Renal cortical epithelial cell (primary cell): Measurements from ENCODE around the gene INTS7. TPM values are rescaled to one million over a fixed set of nuclear protein-coding genes. Genes with fewer than 3 reads are reported as not detected.

Experiments
- DNase-seq: peaks from one replicate; pipeline ENCODE4 v3.0.0-alpha.2; 2011; ENCODE audit warnings: low read depth
- total RNA-seq: library from RNA; depleted of rRNA; stranded (reverse); fragments of >200 nt; gene quantifications from 2 replicates; pipeline ENCODE4 v1.2.3, GENCODE V29; 2014

Gene INTS7
- total RNA-seq, 1 donor from 2014 or later: 18.9 TPM

GRCh38 chr1:211933946-211934714, 101.2 kb downstream of the INTS7 start:
- DNase-seq: no peak

DNA sequence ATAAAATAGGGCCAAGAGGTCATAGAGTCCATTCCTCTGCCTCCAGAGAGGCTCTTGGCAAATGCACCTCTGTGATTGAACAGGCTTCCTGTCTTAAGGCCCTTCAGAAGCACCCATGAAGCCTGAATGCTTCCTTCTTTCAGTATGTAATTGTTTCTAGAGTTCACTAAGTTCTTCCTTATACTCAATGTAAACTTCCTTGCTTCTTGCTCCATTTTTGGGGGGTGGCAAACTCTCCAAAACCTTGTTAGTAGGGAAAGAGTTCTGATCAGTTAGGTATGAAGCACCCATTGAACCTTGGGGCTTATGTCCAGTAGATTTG, 102.5 kb downstream of the INTS7 start:
- no peak for DNase-seq

DNA sequence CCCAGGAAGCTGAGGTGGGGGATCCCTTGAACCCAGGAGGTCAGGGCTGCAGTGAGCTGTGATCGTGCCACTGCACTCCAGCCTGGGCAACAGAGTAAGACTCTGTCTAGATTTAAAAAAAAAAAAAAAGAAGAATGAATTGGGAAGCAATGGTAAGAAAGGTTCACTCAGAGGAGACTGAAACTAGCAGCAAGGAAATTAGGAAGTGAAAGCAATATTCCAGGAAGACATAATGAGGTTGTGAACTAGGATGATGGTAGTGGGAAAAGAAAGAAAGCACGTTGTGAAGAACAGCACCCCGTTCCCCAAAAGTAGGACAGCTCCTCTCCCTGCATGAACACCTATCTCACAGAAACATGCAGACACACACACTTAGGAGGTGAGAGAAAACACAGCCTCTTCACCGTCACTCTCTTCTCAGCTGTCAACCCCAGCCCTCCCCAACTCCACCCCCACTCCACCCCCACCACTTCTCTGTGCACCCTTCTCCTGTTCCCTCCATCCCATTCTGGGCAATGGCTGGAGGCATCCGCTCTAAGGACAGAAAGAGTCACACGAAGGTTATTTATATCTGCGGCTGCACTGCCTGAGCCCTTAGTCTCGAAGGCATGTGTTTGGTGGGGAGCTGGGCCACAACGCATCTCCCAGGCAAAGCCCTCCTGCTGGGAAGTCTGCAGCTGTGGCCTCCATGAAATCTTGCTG, 103.0 kb downstream of the INTS7 start:
- no peak for DNase-seq

GRCh38 chr1:211929683-211930082, 105.7 kb downstream of the INTS7 start:
- DNase-seq: no peak

DNA sequence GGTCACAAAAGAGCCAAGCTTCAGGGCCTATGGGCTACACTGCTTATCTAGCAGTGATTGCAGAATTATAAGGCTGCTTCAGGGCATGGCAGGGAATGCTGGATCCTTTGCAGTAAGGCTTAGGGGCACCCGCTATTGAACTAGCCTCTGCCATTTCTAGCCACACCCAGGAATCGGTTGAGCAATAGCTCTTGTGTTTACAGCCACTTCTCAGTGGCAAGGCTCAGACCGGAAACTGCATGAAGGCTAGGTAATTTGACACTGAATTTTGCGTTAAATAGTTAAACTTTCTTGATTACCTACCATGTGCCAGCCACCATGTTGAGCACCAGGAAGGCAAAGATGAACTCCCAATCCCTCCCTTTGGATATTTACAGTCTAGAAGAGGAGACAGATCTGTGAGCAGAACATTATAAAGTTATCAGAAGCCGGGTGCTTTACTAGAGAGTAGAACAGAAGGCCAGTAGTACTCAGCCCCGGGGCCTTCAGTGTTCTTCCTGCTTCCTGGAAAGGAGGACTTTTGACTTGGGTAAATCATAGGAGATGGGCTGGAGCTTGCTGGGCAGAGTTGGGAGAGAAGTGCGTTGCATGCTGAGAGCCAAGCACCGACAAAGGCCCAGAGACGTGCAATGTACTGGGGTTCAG, 106.2 kb downstream of the INTS7 start:
- peak; percentile 79 for DNase-seq

DNA sequence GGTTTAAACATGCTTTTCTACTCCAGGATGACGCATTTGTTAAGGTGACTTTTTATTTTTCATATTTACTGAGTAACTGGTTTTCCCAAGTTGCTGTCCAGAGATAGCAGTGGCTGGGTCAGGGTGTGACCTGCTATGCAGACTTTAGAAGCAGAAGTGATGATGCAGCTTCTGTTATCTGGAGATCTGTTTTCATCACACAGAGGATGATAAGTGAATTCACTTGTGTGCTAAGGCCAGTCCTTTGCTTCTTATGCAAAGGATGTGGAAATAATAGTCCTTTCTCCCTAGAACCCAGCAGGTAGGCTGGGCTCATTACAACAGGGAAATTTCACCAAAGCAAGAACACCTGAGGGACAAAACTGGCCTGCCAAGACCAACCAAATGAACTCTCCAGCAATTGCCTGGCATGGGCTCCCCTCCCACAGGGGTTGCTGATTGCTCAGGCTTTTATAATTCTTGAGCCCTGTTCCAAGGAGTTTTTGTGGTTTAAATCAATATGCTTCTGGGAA, 107.0 kb downstream of the INTS7 start:
- no peak for DNase-seq

GRCh38 chr1:211925016-211925415, 110.3 kb downstream of the INTS7 start:
- DNase-seq: no peak

DNA sequence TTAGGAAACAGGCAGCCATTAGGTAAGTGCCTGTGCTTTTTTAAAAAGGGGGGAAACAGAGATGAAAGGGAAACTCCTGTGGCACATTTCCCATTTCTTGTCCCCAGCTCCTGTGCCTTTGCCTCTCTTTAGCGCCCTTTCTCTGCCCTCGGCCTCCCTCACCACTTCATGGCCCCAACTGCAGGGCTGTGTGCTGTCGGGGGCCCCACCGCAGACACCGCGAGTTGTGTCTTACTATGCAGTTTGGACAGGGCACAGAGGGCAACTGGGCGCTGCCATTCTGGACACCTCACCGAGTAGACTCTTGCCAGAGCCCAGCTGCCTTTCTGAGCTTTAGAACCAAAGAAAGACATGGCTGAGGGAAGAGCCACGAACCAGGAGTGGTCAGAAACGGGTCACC, 111.1 kb downstream of the INTS7 start:
- no peak for DNase-seq

GRCh38 chr1:211923095-211923494, 112.3 kb downstream of the INTS7 start:
- DNase-seq: no peak

GRCh38 chr1:211921579-211922095, 113.7 kb downstream of the INTS7 start:
- no peak for DNase-seq

GRCh38 chr1:211920602-211921226, 114.6 kb downstream of the INTS7 start:
- DNase-seq: peak; percentile 34

GRCh38 chr1:211920141-211920572, 115.2 kb downstream of the INTS7 start:
- peak; percentile 71 for DNase-seq

GRCh38 chr1:211918843-211919414, 116.4 kb downstream of the INTS7 start:
- DNase-seq: no peak

GRCh38 chr1:211916458-211916857, 118.9 kb downstream of the INTS7 start:
- DNase-seq: peak; percentile 45

DNA sequence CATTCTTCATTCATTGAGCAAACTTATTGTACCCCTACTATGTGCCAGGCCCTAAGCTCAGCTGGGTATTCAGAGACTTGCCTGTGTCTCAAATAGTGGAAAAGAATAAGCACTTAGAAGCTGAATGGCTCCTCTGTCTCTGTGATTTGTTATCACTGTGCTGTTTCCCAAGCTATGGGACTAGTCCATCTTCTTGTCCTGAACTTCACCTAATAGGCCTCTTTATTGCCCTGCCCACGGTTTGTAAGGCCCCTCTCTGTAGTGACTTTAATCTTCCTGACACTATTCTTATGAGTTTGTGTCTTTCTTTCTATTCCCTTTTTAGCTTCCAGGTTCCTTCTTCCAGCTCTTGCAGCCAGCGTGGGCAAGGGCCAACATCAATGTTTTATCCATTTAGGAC, 119.4 kb downstream of the INTS7 start:
- no peak for DNase-seq

GRCh38 chr1:211912844-211913432, 122.4 kb downstream of the INTS7 start:
- DNase-seq: no peak

- DNase-seq: peak; percentile 82
These were observed 123.3 kb downstream of the INTS7 start for GRCh38 chr1:211912038-211912437.

GRCh38 chr1:211910913-211911485, 124.4 kb downstream of the INTS7 start:
- DNase-seq: no peak

DNA sequence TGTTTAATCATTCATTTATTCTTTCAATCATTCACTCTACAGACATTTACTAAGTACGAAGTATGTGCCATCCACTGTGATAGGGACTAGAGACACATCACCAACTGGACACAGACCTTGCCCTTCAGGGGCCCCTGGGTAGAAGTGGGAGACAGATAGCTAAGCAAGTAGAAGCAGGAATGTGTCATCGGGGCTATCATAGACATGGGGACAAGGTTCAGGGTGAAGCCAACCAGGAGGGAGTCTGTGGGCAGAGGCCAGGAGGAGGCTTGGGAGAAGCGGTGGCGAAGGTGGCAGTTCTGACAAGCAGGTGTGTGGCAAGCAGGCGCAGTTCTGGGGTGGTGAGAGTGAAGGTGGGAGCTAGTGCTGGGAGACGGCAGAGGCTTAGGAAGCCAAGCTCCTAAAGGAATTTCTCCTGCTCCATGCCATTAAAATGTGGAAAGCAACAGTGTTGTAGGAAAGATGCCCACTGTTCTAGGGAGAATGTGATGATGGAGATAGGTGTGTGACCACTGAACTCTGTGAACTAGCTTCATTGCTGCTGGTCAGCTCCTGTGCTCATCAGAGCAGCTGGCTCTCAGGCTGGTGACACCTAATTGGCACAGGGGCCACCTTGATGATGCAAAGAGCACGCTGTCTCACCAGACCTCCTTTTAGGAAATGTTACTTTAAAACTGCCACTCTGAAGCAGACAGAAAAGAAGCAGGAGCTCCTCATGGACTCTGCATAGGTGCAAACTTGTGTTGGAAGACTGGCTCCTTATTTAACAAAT, 125.1 kb downstream of the INTS7 start:
- DNase-seq: no peak

GRCh38 chr1:211909395-211909794, 126.0 kb downstream of the INTS7 start:
- no peak for DNase-seq
